ENCODE measurements around the gene AGBL1.

The AGBL1 gene

GRCh38 chr15:86865920-86866319 lies 786.2 kb downstream of the AGBL1 start:
- no peak for DNase-seq (ENCODE audit: low read depth in 1 of 2, low spot score in 1 of 2)
- no peak overlapping the region for H3K27ac ChIP-seq (replicated peaks)
- H3K4me3 ChIP-seq (replicated peaks; ENCODE audit: insufficient read depth, low read length): no peak overlapping the region
- no peaks in the 10 kb centered on the region for H3K27me3 ChIP-seq (ENCODE audit: insufficient read depth, poor library complexity, severe bottlenecking)
- TF ChIP-seq POLR2AphosphoS5 (IDR thresholded peaks at IDR 0.05; ENCODE audit: low read depth) (no peak), CTCF (IDR thresholded peaks at IDR 0.05; ENCODE audit: insufficient read depth, low read length) (no peak), GABPA (IDR thresholded peaks at IDR 0.05; ENCODE audit: low read depth) (no peak), SPI1 (IDR thresholded peaks at IDR 0.05; ENCODE audit: borderline replicate concordance, low read depth) (no peak)
- TF ChIP-seq, protein P1, sequence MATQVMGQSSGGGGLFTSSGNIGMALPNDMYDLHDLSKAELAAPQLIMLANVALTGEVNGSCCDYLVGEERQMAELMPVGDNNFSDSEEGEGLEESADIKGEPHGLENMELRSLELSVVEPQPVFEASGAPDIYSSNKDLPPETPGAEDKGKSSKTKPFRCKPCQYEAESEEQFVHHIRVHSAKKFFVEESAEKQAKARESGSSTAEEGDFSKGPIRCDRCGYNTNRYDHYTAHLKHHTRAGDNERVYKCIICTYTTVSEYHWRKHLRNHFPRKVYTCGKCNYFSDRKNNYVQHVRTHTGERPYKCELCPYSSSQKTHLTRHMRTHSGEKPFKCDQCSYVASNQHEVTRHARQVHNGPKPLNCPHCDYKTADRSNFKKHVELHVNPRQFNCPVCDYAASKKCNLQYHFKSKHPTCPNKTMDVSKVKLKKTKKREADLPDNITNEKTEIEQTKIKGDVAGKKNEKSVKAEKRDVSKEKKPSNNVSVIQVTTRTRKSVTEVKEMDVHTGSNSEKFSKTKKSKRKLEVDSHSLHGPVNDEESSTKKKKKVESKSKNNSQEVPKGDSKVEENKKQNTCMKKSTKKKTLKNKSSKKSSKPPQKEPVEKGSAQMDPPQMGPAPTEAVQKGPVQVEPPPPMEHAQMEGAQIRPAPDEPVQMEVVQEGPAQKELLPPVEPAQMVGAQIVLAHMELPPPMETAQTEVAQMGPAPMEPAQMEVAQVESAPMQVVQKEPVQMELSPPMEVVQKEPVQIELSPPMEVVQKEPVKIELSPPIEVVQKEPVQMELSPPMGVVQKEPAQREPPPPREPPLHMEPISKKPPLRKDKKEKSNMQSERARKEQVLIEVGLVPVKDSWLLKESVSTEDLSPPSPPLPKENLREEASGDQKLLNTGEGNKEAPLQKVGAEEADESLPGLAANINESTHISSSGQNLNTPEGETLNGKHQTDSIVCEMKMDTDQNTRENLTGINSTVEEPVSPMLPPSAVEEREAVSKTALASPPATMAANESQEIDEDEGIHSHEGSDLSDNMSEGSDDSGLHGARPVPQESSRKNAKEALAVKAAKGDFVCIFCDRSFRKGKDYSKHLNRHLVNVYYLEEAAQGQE (IDR thresholded peaks at IDR 0.05; ENCODE audit: insufficient replicate concordance, low read depth): no peak

- TF ChIP-seq, protein P1 (IDR thresholded peaks at IDR 0.05; ENCODE audit: insufficient replicate concordance, low read depth): no peak
- no peak for TF ChIP-seq POLR2AphosphoS5 (IDR thresholded peaks at IDR 0.05; ENCODE audit: low read depth)
- no peak for TF ChIP-seq GABPA (IDR thresholded peaks at IDR 0.05; ENCODE audit: low read depth)
- TF ChIP-seq SPI1 (IDR thresholded peaks at IDR 0.05; ENCODE audit: borderline replicate concordance, low read depth): no peak
- no peak for TF ChIP-seq CTCF (IDR thresholded peaks at IDR 0.05; ENCODE audit: insufficient read depth, low read length)
- DNase-seq (ENCODE audit: low read depth in 1 of 2, low spot score in 1 of 2): no peak
- H3K27me3 ChIP-seq (ENCODE audit: insufficient read depth, poor library complexity, severe bottlenecking): no peaks in the 10 kb centered on the region
- H3K4me3 ChIP-seq (replicated peaks; ENCODE audit: insufficient read depth, low read length): no peak overlapping the region
- H3K27ac ChIP-seq (replicated peaks): no peak overlapping the region
Measured at GRCh38 chr15:86870846-86871245, 791.2 kb downstream of the AGBL1 start.

DNA sequence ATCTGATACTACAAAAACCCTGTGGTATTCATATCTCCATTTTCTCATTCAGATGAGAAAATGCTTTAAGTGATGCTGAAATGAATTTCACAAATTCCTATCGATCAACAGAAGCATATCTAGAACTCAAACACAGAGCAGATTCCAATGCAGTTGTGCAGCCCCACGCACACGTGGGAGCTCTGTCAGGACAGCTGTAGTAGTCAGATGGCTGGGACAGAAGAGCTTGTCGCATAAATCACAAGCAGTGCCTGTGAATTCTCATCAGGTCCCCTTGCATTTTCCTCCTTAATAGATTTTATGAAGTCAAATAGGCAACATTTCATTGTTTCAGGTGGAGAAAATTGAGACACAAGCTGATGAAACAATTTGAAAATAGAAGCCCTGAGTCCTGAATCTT lies 792.3 kb downstream of the AGBL1 start:
- DNase-seq (ENCODE audit: low read depth in 1 of 2, low spot score in 1 of 2): no peak
- TF ChIP-seq SPI1 (IDR thresholded peaks at IDR 0.05; ENCODE audit: borderline replicate concordance, low read depth) (no peak), CTCF (IDR thresholded peaks at IDR 0.05; ENCODE audit: insufficient read depth, low read length) (no peak), POLR2AphosphoS5 (IDR thresholded peaks at IDR 0.05; ENCODE audit: low read depth) (no peak)
- Histone ChIP-seq H3K27ac (replicated peaks) (no peak overlapping the region), H3K27me3 (ENCODE audit: insufficient read depth, poor library complexity, severe bottlenecking) (no peaks in the 10 kb centered on the region), H3K4me3 (replicated peaks; ENCODE audit: insufficient read depth, low read length) (no peak overlapping the region)

- no peak overlapping the region for H3K4me3 ChIP-seq (replicated peaks; ENCODE audit: insufficient read depth, low read length)
- DNase-seq (ENCODE audit: low read depth in 1 of 2, low spot score in 1 of 2): no peak
- no peaks in the 10 kb centered on the region for H3K27me3 ChIP-seq (ENCODE audit: insufficient read depth, poor library complexity, severe bottlenecking)
- TF ChIP-seq GABPA (IDR thresholded peaks at IDR 0.05; ENCODE audit: low read depth) (no peak), POLR2AphosphoS5 (IDR thresholded peaks at IDR 0.05; ENCODE audit: low read depth) (no peak), CTCF (IDR thresholded peaks at IDR 0.05; ENCODE audit: insufficient read depth, low read length) (no peak), SPI1 (IDR thresholded peaks at IDR 0.05; ENCODE audit: borderline replicate concordance, low read depth) (no peak)
- TF ChIP-seq, protein P1 (IDR thresholded peaks at IDR 0.05; ENCODE audit: insufficient replicate concordance, low read depth): no peak
- H3K27ac ChIP-seq (replicated peaks): no peak overlapping the region
Measured at GRCh38 chr15:86872782-86873181, 793.1 kb downstream of the AGBL1 start.

All from HL-60 (cell line).